MM.1S (cell line): ENCODE data around the gene METTL25B.

ENCODE experiments used
- DNase-seq: peaks from one replicate; pipeline ENCODE4 v3.0.0-alpha.2; 2015
- H2AFZ ChIP-seq: fragments of 300-600 bp; sonication (generic); 2 replicates; pipeline ENCODE4 v1.6.0; 2016; ENCODE audit warnings: antibody characterized with exemption, low read length
- H3F3A ChIP-seq: fragments of 300-600 bp; sonication (generic); 2 replicates; pipeline ENCODE4 v1.6.1; 2016; ENCODE audit warnings: mild to moderate bottlenecking, antibody characterized with exemption, low read length, moderate library complexity, mixed read lengths; ENCODE audit not compliant: insufficient read depth
- H3K27ac ChIP-seq: fragments of 300-600 bp; sonication (generic); 2 replicates; pipeline ENCODE4 v1.5.1; 2016; ENCODE audit warnings: mild to moderate bottlenecking, low read length
- H3K27me3 ChIP-seq: fragments of 300-600 bp; sonication (generic); replicated peaks from 2 replicates; pipeline ENCODE4 v1.6.0; 2016; ENCODE audit warnings: low read length; ENCODE audit not compliant: insufficient read depth
- H3K36me3 ChIP-seq: fragments of 300-600 bp; sonication (generic); replicated peaks from 2 replicates; pipeline ENCODE4 v1.6.1; 2016; ENCODE audit warnings: mild to moderate bottlenecking, low read length, mixed read lengths; ENCODE audit not compliant: insufficient read depth
- H3K4me1 ChIP-seq: fragments of 300-600 bp; sonication (generic); 2 replicates; pipeline ENCODE4 v1.6.1; 2016; ENCODE audit warnings: low read length, mixed read lengths
- H3K4me2 ChIP-seq: fragments of 300-600 bp; sonication (generic); 2 replicates; pipeline ENCODE4 v1.6.0; 2016; ENCODE audit warnings: low read depth, low read length
- H3K4me3 ChIP-seq: fragments of 300-600 bp; sonication (generic); 2 replicates; pipeline ENCODE4 v1.5.1; 2016; ENCODE audit warnings: low read length, mixed read lengths
- H3K79me2 ChIP-seq: fragments of 300-600 bp; sonication (generic); 2 replicates; pipeline ENCODE4 v1.6.1; 2016; ENCODE audit warnings: mixed run types, low read length, mixed read lengths
- H3K9ac ChIP-seq: fragments of 300-600 bp; sonication (generic); 2 replicates; pipeline ENCODE4 v1.6.1; 2016; ENCODE audit warnings: low read length, mixed read lengths
- H3K9me2 ChIP-seq: fragments of 300-600 bp; sonication (generic); replicated peaks from 2 replicates; pipeline ENCODE4 v1.6.1; 2016; ENCODE audit warnings: mild to moderate bottlenecking, low read length, mixed read lengths; ENCODE audit not compliant: insufficient read depth
- H3K9me3 ChIP-seq: fragments of 300-600 bp; sonication (generic); replicated peaks from 2 replicates; pipeline ENCODE4 v1.6.1; 2016; ENCODE audit warnings: mild to moderate bottlenecking, low read length, mixed read lengths; ENCODE audit not compliant: insufficient read depth
- H4K20me1 ChIP-seq: fragments of 300-600 bp; sonication (generic); 2 replicates; pipeline ENCODE4 v1.6.1; 2016; ENCODE audit warnings: mild to moderate bottlenecking, low read length, moderate library complexity, mixed read lengths; ENCODE audit not compliant: insufficient read depth
- EZH2 ChIP-seq: fragments of 300-600 bp; sonication (generic); optimal IDR thresholded peaks from 2 replicates; pipeline ENCODE3; 2017; ENCODE audit warnings: low read depth, mild to moderate bottlenecking, antibody characterized with exemption, low read length, mixed read lengths
- EZH2phosphoT487 ChIP-seq: fragments of 300-600 bp; sonication (generic); IDR thresholded peaks from 2 replicates; pipeline ENCODE4 v1.6.1; 2018; ENCODE audit warnings: antibody characterized with exemption, low read length
- TF ChIP-seq, protein P1 (sequence below): fragments of 300-600 bp; sonication (generic); IDR thresholded peaks from 2 replicates; pipeline ENCODE4 v1.5.1; 2016; ENCODE audit warnings: antibody characterized with exemption, low read length, mixed read lengths

METTL25B gene

GRCh38 chr1:156693848-156694689 is 34.2 kb upstream of the METTL25B start:
- Histone ChIP-seq H2AFZ (no peak overlapping the region), H3K27ac (no peak overlapping the region), H3K79me2 (no peaks in the 10 kb centered on the region), H3K4me2 (no peak overlapping the region), H3K36me3 (no peaks in the 10 kb centered on the region), H3K4me3 (no peak overlapping the region), H4K20me1 (no peaks in the 10 kb centered on the region), H3K4me1 (no peaks in the 10 kb centered on the region), H3K27me3 (peaks cover 71% of the 10 kb centered on the region), H3K9me2 (no peaks in the 10 kb centered on the region), H3K9me3 (no peaks in the 10 kb centered on the region), H3F3A (no peaks in the 10 kb centered on the region), H3K9ac (no peak overlapping the region)
- no peak for DNase-seq
- no peak for TF ChIP-seq EZH2
- TF ChIP-seq EZH2phosphoT487 = no peak
- TF ChIP-seq, protein P1, sequence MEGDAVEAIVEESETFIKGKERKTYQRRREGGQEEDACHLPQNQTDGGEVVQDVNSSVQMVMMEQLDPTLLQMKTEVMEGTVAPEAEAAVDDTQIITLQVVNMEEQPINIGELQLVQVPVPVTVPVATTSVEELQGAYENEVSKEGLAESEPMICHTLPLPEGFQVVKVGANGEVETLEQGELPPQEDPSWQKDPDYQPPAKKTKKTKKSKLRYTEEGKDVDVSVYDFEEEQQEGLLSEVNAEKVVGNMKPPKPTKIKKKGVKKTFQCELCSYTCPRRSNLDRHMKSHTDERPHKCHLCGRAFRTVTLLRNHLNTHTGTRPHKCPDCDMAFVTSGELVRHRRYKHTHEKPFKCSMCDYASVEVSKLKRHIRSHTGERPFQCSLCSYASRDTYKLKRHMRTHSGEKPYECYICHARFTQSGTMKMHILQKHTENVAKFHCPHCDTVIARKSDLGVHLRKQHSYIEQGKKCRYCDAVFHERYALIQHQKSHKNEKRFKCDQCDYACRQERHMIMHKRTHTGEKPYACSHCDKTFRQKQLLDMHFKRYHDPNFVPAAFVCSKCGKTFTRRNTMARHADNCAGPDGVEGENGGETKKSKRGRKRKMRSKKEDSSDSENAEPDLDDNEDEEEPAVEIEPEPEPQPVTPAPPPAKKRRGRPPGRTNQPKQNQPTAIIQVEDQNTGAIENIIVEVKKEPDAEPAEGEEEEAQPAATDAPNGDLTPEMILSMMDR = no peak

- Histone ChIP-seq H3K9me2 (no peaks in the 10 kb centered on the region), H3K79me2 (no peaks in the 10 kb centered on the region), H3K4me2 (no peak overlapping the region), H3K36me3 (no peaks in the 10 kb centered on the region), H3K9ac (no peak overlapping the region), H3F3A (no peaks in the 10 kb centered on the region), H3K4me1 (no peaks in the 10 kb centered on the region), H3K27ac (no peak overlapping the region), H2AFZ (no peak overlapping the region), H3K4me3 (no peak overlapping the region), H3K27me3 (peaks cover 68% of the 10 kb centered on the region), H4K20me1 (no peaks in the 10 kb centered on the region), H3K9me3 (no peaks in the 10 kb centered on the region)
- TF ChIP-seq EZH2phosphoT487 = no peak
- no peak for TF ChIP-seq EZH2
- TF ChIP-seq, protein P1 = no peak
- no peak for DNase-seq
Observed at GRCh38 chr1:156694690-156694962, 33.6 kb upstream of the METTL25B start.

GRCh38 chr1:156696755-156697154 is 31.5 kb upstream of the METTL25B start:
- H3K9me2 ChIP-seq = no peaks in the 10 kb centered on the region
- no peak overlapping the region for H3K4me3 ChIP-seq
- peaks cover 58% of the 10 kb centered on the region for H3K27me3 ChIP-seq
- H2AFZ ChIP-seq = no peak overlapping the region
- H3K9me3 ChIP-seq = no peaks in the 10 kb centered on the region
- H3K27ac ChIP-seq = no peak overlapping the region
- no peaks in the 10 kb centered on the region for H3K36me3 ChIP-seq
- no peaks in the 10 kb centered on the region for H3K79me2 ChIP-seq
- no peak overlapping the region for H3K4me2 ChIP-seq
- no peaks in the 10 kb centered on the region for H3K4me1 ChIP-seq
- no peak for DNase-seq
- H3F3A ChIP-seq = no peaks in the 10 kb centered on the region
- no peak overlapping the region for H3K9ac ChIP-seq
- no peaks in the 10 kb centered on the region for H4K20me1 ChIP-seq
- TF ChIP-seq EZH2 = no peak
- TF ChIP-seq, protein P1 = no peak
- TF ChIP-seq EZH2phosphoT487 = no peak
